ENCODE results near the gene MYO18B.

DNA sequence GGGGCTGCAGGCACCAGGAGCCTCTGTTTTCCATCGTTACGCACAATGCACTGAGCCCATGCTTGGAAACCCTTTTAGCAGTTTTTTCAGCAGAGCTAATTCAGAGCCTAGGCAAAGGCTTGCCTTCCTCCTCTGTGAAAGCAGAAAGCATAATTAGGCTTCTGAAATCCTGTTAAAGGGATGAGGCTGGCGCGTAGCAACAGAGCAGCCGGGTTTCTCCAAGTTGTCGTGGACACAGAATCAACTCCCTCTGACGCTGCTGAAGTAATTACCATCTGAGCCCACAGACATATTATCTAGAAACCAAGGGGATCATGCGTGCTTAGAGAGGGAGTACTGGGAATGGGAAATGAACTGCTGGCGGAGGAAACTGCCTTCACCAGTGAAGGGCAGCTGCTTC lies 85.4 kb downstream of the MYO18B start:
- TF ChIP-seq, protein P1, sequence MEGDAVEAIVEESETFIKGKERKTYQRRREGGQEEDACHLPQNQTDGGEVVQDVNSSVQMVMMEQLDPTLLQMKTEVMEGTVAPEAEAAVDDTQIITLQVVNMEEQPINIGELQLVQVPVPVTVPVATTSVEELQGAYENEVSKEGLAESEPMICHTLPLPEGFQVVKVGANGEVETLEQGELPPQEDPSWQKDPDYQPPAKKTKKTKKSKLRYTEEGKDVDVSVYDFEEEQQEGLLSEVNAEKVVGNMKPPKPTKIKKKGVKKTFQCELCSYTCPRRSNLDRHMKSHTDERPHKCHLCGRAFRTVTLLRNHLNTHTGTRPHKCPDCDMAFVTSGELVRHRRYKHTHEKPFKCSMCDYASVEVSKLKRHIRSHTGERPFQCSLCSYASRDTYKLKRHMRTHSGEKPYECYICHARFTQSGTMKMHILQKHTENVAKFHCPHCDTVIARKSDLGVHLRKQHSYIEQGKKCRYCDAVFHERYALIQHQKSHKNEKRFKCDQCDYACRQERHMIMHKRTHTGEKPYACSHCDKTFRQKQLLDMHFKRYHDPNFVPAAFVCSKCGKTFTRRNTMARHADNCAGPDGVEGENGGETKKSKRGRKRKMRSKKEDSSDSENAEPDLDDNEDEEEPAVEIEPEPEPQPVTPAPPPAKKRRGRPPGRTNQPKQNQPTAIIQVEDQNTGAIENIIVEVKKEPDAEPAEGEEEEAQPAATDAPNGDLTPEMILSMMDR (IDR thresholded peaks at IDR 0.05), result no peak
- TF ChIP-seq POLR2A (IDR thresholded peaks at IDR 0.05), result no peak

Measured in ovary (tissue), 3 donors.